ENCODE measurements around the gene TSC2. TPM values are rescaled to one million over a fixed set of nuclear protein-coding genes. Genes with fewer than 3 reads are reported as not detected.

TSC2 gene
- total and polyA plus RNA-seq, 2 of the 13 experiments (the other 11 are each of a cell fraction or from before 2014, with no cell fraction given): 19.6 to 40.4 TPM

DNA sequence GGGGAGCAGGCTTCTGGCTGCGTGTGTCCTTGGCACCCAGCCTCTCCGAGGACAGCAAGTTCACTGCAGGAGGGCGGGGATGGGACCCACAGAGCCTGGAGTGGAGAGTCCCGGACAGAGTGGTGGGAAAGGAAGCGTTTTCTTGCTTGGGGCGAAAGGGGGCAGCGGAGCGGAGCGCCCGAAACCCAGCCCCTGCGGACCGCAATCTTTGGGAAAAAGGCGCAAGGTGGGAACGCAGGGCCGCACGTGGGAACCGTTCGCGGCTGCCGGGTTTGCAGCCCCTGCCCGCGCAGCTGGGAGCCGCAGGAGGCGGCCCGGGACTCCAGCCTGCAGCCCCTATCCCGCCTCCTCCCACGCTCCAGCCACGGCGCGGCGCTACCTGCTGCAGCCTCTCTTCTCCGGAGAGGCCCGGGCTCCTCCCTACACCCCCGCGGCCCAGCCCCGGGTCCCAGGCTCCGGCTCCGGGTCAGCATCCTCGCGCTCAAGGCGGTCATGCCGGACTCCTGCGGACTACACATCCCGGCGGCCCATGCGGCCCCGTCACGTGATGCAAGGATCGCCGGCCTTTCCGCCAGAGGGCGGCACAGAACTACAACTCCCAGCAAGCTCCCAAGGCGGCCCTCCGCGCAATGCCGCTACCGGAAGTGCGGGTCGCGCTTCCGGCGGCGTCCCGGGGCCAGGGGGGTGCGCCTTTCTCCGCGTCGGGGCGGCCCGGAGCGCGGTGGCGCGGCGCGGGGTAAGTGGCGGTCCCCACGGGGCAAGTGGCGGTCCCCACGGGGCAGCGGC lies at the start of gene TSC2, which contains the start of gene NTHL1 (continued):
- TF ChIP-seq, protein P1, sequence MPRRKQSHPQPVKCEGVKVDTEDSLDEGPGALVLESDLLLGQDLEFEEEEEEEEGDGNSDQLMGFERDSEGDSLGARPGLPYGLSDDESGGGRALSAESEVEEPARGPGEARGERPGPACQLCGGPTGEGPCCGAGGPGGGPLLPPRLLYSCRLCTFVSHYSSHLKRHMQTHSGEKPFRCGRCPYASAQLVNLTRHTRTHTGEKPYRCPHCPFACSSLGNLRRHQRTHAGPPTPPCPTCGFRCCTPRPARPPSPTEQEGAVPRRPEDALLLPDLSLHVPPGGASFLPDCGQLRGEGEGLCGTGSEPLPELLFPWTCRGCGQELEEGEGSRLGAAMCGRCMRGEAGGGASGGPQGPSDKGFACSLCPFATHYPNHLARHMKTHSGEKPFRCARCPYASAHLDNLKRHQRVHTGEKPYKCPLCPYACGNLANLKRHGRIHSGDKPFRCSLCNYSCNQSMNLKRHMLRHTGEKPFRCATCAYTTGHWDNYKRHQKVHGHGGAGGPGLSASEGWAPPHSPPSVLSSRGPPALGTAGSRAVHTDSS (CRISPR knock-in tag; conservative IDR thresholded peaks at IDR 0.05): no peak
- TF ChIP-seq KMT2B (CRISPR knock-in tag; IDR thresholded peaks at IDR 0.05) (peak; percentile 43; the same call in 1 of the 2 replicates), ARNTL (CRISPR knock-in tag; IDR thresholded peaks at IDR 0.05) (peak; percentile 56; the same call in 1 of the 2 replicates), HNF4A (CRISPR knock-in tag; IDR thresholded peaks at IDR 0.05) (no peak), ATF7-NPFF (CRISPR knock-in tag; IDR thresholded peaks at IDR 0.05; ENCODE audit: low read depth) (no peak; the same call in 1 of the 2 replicates), NCOA1 (CRISPR knock-in tag; IDR thresholded peaks at IDR 0.05) (no peak), ATAD3A (CRISPR knock-in tag; IDR thresholded peaks at IDR 0.05) (no peak), SYNCRIP (IDR thresholded peaks at IDR 0.05; ENCODE audit: insufficient read depth, low read depth, low read length) (no peak), PHF20 (CRISPR knock-in tag; IDR thresholded peaks at IDR 0.05) (peak; percentile 84), NBN (conservative IDR thresholded peaks at IDR 0.05) (no peak), JUNB (CRISPR knock-in tag; IDR thresholded peaks at IDR 0.05; ENCODE audit: borderline replicate concordance) (no peak), STAG1 (CRISPR knock-in tag; IDR thresholded peaks at IDR 0.05) (peak; percentile 3; the same call in 1 of the 2 replicates), POLR2A (IDR thresholded peaks at IDR 0.05; ENCODE audit: insufficient read depth in 1 of 2, low read depth in 2 of 2, low read length in 2 of 2) (peak in 1 of 2 experiments; percentile 68; a peak in 1 of 4 replicates), ZNF589 (CRISPR knock-in tag; conservative IDR thresholded peaks at IDR 0.05) (peak; percentile 44; the same call in 1 of the 2 replicates), ZNF343 (CRISPR knock-in tag; IDR thresholded peaks at IDR 0.05) (peak; percentile 57; the same call in 1 of the 2 replicates), PCBP2 (optimal IDR thresholded peaks at IDR 0.05; ENCODE audit: low read depth, low read length, poor library complexity, severe bottlenecking) (no peak), FOSL2 (CRISPR knock-in tag; IDR thresholded peaks at IDR 0.05) (peak; percentile 43; the same call in 1 of the 2 replicates), IKZF4 (CRISPR knock-in tag; IDR thresholded peaks at IDR 0.05; ENCODE audit: borderline replicate concordance, low read depth, not compliant biosample characterization) (peak; percentile 50), NFIC (IDR thresholded peaks at IDR 0.05; ENCODE audit: low read length) (no peak), FOXK1 (CRISPR knock-in tag; IDR thresholded peaks at IDR 0.05; ENCODE audit: borderline replicate concordance, low read depth) (peak; percentile 85), U2AF1 (optimal IDR thresholded peaks at IDR 0.05; ENCODE audit: low read depth, low read length) (peak; percentile 16), SP140L (CRISPR knock-in tag; IDR thresholded peaks at IDR 0.05; ENCODE audit: borderline replicate concordance) (no peak), ZBTB3 (CRISPR knock-in tag; IDR thresholded peaks at IDR 0.05; ENCODE audit: borderline replicate concordance, low read depth) (no peak), BHLHE40 (IDR thresholded peaks at IDR 0.05; ENCODE audit: low read length) (peak; percentile 82)
- TF ChIP-seq, protein P2, sequence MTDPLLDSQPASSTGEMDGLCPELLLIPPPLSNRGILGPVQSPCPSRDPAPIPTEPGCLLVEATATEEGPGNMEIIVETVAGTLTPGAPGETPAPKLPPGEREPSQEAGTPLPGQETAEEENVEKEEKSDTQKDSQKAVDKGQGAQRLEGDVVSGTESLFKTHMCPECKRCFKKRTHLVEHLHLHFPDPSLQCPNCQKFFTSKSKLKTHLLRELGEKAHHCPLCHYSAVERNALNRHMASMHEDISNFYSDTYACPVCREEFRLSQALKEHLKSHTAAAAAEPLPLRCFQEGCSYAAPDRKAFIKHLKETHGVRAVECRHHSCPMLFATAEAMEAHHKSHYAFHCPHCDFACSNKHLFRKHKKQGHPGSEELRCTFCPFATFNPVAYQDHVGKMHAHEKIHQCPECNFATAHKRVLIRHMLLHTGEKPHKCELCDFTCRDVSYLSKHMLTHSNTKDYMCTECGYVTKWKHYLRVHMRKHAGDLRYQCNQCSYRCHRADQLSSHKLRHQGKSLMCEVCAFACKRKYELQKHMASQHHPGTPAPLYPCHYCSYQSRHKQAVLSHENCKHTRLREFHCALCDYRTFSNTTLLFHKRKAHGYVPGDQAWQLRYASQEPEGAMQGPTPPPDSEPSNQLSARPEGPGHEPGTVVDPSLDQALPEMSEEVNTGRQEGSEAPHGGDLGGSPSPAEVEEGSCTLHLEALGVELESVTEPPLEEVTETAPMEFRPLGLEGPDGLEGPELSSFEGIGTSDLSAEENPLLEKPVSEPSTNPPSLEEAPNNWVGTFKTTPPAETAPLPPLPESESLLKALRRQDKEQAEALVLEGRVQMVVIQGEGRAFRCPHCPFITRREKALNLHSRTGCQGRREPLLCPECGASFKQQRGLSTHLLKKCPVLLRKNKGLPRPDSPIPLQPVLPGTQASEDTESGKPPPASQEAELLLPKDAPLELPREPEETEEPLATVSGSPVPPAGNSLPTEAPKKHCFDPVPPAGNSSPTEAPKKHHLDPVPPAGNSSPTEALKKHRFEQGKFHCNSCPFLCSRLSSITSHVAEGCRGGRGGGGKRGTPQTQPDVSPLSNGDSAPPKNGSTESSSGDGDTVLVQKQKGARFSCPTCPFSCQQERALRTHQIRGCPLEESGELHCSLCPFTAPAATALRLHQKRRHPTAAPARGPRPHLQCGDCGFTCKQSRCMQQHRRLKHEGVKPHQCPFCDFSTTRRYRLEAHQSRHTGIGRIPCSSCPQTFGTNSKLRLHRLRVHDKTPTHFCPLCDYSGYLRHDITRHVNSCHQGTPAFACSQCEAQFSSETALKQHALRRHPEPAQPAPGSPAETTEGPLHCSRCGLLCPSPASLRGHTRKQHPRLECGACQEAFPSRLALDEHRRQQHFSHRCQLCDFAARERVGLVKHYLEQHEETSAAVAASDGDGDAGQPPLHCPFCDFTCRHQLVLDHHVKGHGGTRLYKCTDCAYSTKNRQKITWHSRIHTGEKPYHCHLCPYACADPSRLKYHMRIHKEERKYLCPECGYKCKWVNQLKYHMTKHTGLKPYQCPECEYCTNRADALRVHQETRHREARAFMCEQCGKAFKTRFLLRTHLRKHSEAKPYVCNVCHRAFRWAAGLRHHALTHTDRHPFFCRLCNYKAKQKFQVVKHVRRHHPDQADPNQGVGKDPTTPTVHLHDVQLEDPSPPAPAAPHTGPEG (CRISPR knock-in tag; IDR thresholded peaks at IDR 0.05): no peak
